Smooth muscle cell of trachea (primary cell): Measurements from ENCODE around the gene KHDRBS1. TPM values are rescaled to one million over a fixed set of nuclear protein-coding genes. Genes with fewer than 3 reads are reported as not detected.

Experiments
- total RNA-seq: library from RNA; depleted of rRNA; stranded (reverse); fragments of >200 nt; gene quantifications from 2 replicates; pipeline ENCODE4 v1.2.1, GENCODE V29; 2014

The KHDRBS1 gene
- 52.9 and 108 TPM in 2 replicates for total RNA-seq

GRCh38 chr1:32013386-32014198 is at the start of gene KHDRBS1:
KHDRBS1 (plus strand) TSS chr1:32013868; CDS start chr1:32013996, 128 bp downstream.

GRCh38 chr1:32072622-32073298 is 59.1 kb downstream of the KHDRBS1 start, which contains the start of gene TMEM39B:
TMEM39B (plus strand) TSS chr1:32072939; CDS start chr1:32073048, 109 bp downstream.

Other genes with a start within 250 kb of the KHDRBS1 start
- 7.4 and 25.0 TPM in 2 replicates for gene ADGRB2, start 249.5 kb upstream of the KHDRBS1 start, total RNA-seq
- gene SPOCD1, start 197.8 kb upstream of the KHDRBS1 start, total RNA-seq = 61.5 and 76.4 TPM in 2 replicates
- 312 and 322 TPM in 2 replicates for gene PTP4A2, start 75.5 kb upstream of the KHDRBS1 start, total RNA-seq
- gene TMEM39B, start 59.1 kb downstream of the KHDRBS1 start, total RNA-seq = 5.5 and 7.1 TPM in 2 replicates
- 39.9 and 47.5 TPM in 2 replicates for gene KPNA6, start 94.2 kb downstream of the KHDRBS1 start, total RNA-seq
- gene TXLNA, start 165.8 kb downstream of the KHDRBS1 start, total RNA-seq = 81.4 and 120 TPM in 2 replicates
- 8.1 and 12.4 TPM in 2 replicates for gene CCDC28B, start 186.7 kb downstream of the KHDRBS1 start, total RNA-seq
- 1.5 and 2.0 TPM in 2 replicates for gene IQCC, start 191.8 kb downstream of the KHDRBS1 start, total RNA-seq
- gene DCDC2B, start 195.2 kb downstream of the KHDRBS1 start, total RNA-seq = not detected in 2 replicates
- 20.5 and 22.3 TPM in 2 replicates for gene TMEM234, start 208.5 kb downstream of the KHDRBS1 start, total RNA-seq
- 426 and 471 TPM in 2 replicates for gene EIF3I, start 208.5 kb downstream of the KHDRBS1 start, total RNA-seq
- gene FAM167B, start 233.4 kb downstream of the KHDRBS1 start, total RNA-seq = 0.29 and 0.66 TPM in 2 replicates
- not detected in 2 replicates for gene LCK, start 237.4 kb downstream of the KHDRBS1 start, total RNA-seq